Measurements from ENCODE around the gene SUB1. TPM values are rescaled to one million over a fixed set of nuclear protein-coding genes. Genes with fewer than 3 reads are reported as not detected.

The SUB1 gene
- polyA plus RNA-seq, 1 of the 3 experiments (the other 2 are of a cell fraction), result 50.8 TPM

- Histone ChIP-seq H3K4me2 (no peak overlapping the region), H4K20me1 (ENCODE audit: insufficient read depth) (no peaks in the 10 kb centered on the region), H3K9me2 (no peaks in the 10 kb centered on the region), H3K27me3 (ENCODE audit: insufficient read depth) (no peaks in the 10 kb centered on the region), H3F3A (replicated peaks; ENCODE audit: insufficient read depth) (peaks cover 27% of the 10 kb centered on the region), H3K79me2 (ENCODE audit: insufficient read depth) (no peaks in the 10 kb centered on the region), H3K4me3 (ENCODE audit: low read depth in 2 of 2, low read length in 1 of 2) (no peak overlapping the region), H3K27ac (ENCODE audit: low read depth in 2 of 2, low read length in 1 of 2) (peak overlapping the region; percentile 12 to 78; a peak in 2 of 4 replicates), H2AFZ (ENCODE audit: low read depth) (no peak overlapping the region), H3K4me1 (ENCODE audit: control insufficient read depth in 1 of 2, insufficient read depth in 2 of 2, low read depth in 1 of 2, low read length in 1 of 2) (peaks cover 5 to 21% of the 10 kb centered on the region in 2 experiments; a peak in 2 of 4 replicates), H3K36me3 (replicated peaks in 1 of 2; ENCODE audit: control insufficient read depth in 1 of 2, insufficient read depth in 2 of 2, low read length in 1 of 2) (no peaks in the 10 kb centered on the region), H3K9me3 (no peaks in the 10 kb centered on the region), H3K9ac (no peak overlapping the region)
- WGBS (ENCODE audit: low lambda C conversion rate), result 67% methylated on average over 4 of the region's 4 CpGs
- CTCF ChIA-PET, result interaction anchor here (0.7 to 1.4 kb wide), 3 partner anchors 18 to 49 kb away, joined by 3 read pairs; no protein-coding TSS in a partner anchor
- TF ChIP-seq RCOR1 (IDR thresholded peaks at IDR 0.05; ENCODE audit: low read length) (no peak; the same call in 1 of the 2 replicates), MAX (IDR thresholded peaks at IDR 0.05; ENCODE audit: low read depth) (no peak), EP300 (IDR thresholded peaks at IDR 0.05; ENCODE audit: borderline replicate concordance in 1 of 2, low read depth in 1 of 2, low read length in 1 of 2) (peak; percentile 42 to 74; a peak in 3 of 4 replicates), MEF2A (IDR thresholded peaks at IDR 0.05; ENCODE audit: borderline replicate concordance, low read depth) (no peak), RXRA (IDR thresholded peaks at IDR 0.05; ENCODE audit: borderline replicate concordance, low read depth) (no peak), TCF12 (IDR thresholded peaks at IDR 0.05) (peak; percentile 84), FOXJ3 (CRISPR knock-in tag; IDR thresholded peaks at IDR 0.05) (no peak), SIN3A (IDR thresholded peaks at IDR 0.05; ENCODE audit: borderline replicate concordance, low read depth, low read length) (0 out of 2 replicates have a peak, but pooled peaks have one; percentile 21), PBX3 (IDR thresholded peaks at IDR 0.05) (peak; percentile 61), JUND (IDR thresholded peaks at IDR 0.05) (0 out of 2 replicates have a peak, but pooled peaks have one; percentile 17), GATA2 (CRISPR knock-in tag; IDR thresholded peaks at IDR 0.05) (peak; percentile 58; the same call in 1 of the 2 replicates), RAD21 (IDR thresholded peaks at IDR 0.05; ENCODE audit: low read length) (no peak), GABPA (IDR thresholded peaks at IDR 0.05; ENCODE audit: low read depth) (no peak), NFIC (IDR thresholded peaks at IDR 0.05; ENCODE audit: borderline replicate concordance) (peak; percentile 83), POLR2AphosphoS5 (IDR thresholded peaks at IDR 0.05; ENCODE audit: low read depth, low read length) (peak; percentile 52; the same call in 1 of the 2 replicates), SMC3 (IDR thresholded peaks at IDR 0.05; ENCODE audit: low read depth, low read length) (no peak)
- TF ChIP-seq, protein P1, sequence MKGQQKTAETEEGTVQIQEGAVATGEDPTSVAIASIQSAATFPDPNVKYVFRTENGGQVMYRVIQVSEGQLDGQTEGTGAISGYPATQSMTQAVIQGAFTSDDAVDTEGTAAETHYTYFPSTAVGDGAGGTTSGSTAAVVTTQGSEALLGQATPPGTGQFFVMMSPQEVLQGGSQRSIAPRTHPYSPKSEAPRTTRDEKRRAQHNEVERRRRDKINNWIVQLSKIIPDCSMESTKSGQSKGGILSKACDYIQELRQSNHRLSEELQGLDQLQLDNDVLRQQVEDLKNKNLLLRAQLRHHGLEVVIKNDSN (IDR thresholded peaks at IDR 0.05; ENCODE audit: borderline replicate concordance, low read depth), result no peak
- peak; percentile 74 for DNase-seq
- POLR2A ChIA-PET, result interaction anchor here (1.4 kb wide), 1 partner anchor 36 kb away, joined by 3 read pairs; no protein-coding TSS in a partner anchor
Observed at GRCh38 chr5:32541241-32541640, 44.1 kb upstream of the SUB1 start.
